CD14-positive monocyte (primary cell): ENCODE measurements around the gene FLOT1. TPM values are rescaled to one million over a fixed set of nuclear protein-coding genes. Genes with fewer than 3 reads are reported as not detected.

Experiments used
- DNase-seq, 3 donors: peaks; one replicate each; pipeline ENCODE4 v3.0.0-alpha.2; 2011 to 2022
- H2AFZ ChIP-seq: 2 replicates; pipeline ENCODE4 v1.6.0; 2012; ENCODE audit warnings: mild to moderate bottlenecking, low read depth, low read length, inconsistent platforms; ENCODE audit not compliant: insufficient read depth, poor library complexity, severe bottlenecking
- H3K27ac ChIP-seq, 2 donors: 1 replicate in 1 of 2; 2 replicates in 1 of 2; pipeline ENCODE4 v1.5.1; 2012 to 2013; ENCODE audit warnings: low read length in 2 of 2, control low read depth in 1 of 2, inconsistent platforms in 1 of 2, low read depth in 1 of 2, mild to moderate bottlenecking in 1 of 2
- H3K27me3 ChIP-seq, 2 donors: one replicate each; pipeline versions ENCODE4 v1.6.0 to v1.6.1; 2011 to 2013; ENCODE audit warnings: low read length in 2 of 2; ENCODE audit not compliant: control insufficient read depth in 2 of 2, insufficient read depth in 2 of 2
- H3K36me3 ChIP-seq, 2 donors: replicated peaks in 1 of 2; 1 replicate in 1 of 2; 2 replicates in 1 of 2; pipeline versions ENCODE4 v1.5.1 to v1.6.1; 2012 to 2013; ENCODE audit warnings: low read length in 2 of 2, control low read depth in 1 of 2, inconsistent platforms in 1 of 2, mild to moderate bottlenecking in 1 of 2; ENCODE audit not compliant: insufficient read depth in 2 of 2, control insufficient read depth in 1 of 2
- H3K4me1 ChIP-seq, 2 donors: 1 replicate in 1 of 2; 2 replicates in 1 of 2; pipeline versions ENCODE4 v1.5.1 to v1.6.1; 2012 to 2013; ENCODE audit warnings: low read length in 2 of 2, control low read depth in 1 of 2, inconsistent platforms in 1 of 2, mild to moderate bottlenecking in 1 of 2, moderate library complexity in 1 of 2; ENCODE audit not compliant: insufficient read depth in 2 of 2, control insufficient read depth in 1 of 2
- H3K4me2 ChIP-seq: replicated peaks from 2 replicates; pipeline ENCODE3; 2012; ENCODE audit warnings: low read length, moderate library complexity, mild to moderate bottlenecking; ENCODE audit not compliant: poor library complexity, severe bottlenecking; ENCODE audit errors: extremely low read depth
- H3K4me3 ChIP-seq, 3 experiments: fragments of 200-600 bp in 1 of 3; sonication (generic) in 1 of 3; replicated peaks in 1 of 3; 1 replicate in 2 of 3; 2 replicates in 1 of 3; pipeline ENCODE4 v1.5.1; 2011 to 2013; ENCODE audit warnings: low read length in 3 of 3, mild to moderate bottlenecking in 3 of 3, control low read depth in 2 of 3, low read depth in 2 of 3, inconsistent platforms in 1 of 3, moderate library complexity in 1 of 3
- H3K79me2 ChIP-seq: 2 replicates; pipeline ENCODE4 v1.6.0; 2012; ENCODE audit warnings: mild to moderate bottlenecking, control low read depth, inconsistent platforms, low read length, moderate library complexity; ENCODE audit not compliant: insufficient read depth
- H3K9ac ChIP-seq: 2 replicates; pipeline ENCODE4 v1.6.0; 2017; ENCODE audit warnings: low read length, mild to moderate bottlenecking; ENCODE audit not compliant: insufficient read depth, poor library complexity, severe bottlenecking
- H3K9me3 ChIP-seq, 2 donors: replicated peaks in 1 of 2; 1 replicate in 1 of 2; 2 replicates in 1 of 2; pipeline versions ENCODE4 v1.5.1 to v1.6.1; 2012 to 2013; ENCODE audit warnings: low read length in 2 of 2, control low read depth in 1 of 2; ENCODE audit not compliant: control insufficient read depth in 1 of 2, insufficient read depth in 1 of 2
- H4K20me1 ChIP-seq: 2 replicates; pipeline ENCODE4 v1.6.0; 2012; ENCODE audit warnings: mild to moderate bottlenecking, low read length, control low read depth, moderate library complexity; ENCODE audit not compliant: insufficient read depth
- H3K27ac Mint-ChIP-seq, 7 donors: one replicate each; pipeline ENCODE4 v1.8.0; 2020; ENCODE audit warnings: mild to moderate bottlenecking in 7 of 7, mixed read lengths in 7 of 7, moderate library complexity in 6 of 7, inconsistent platforms in 2 of 7
- H3K27me3 Mint-ChIP-seq, 3 donors: one replicate each; pipeline ENCODE4 v1.8.0; 2021 to 2022; ENCODE audit warnings: low read depth in 3 of 3, mild to moderate bottlenecking in 3 of 3, mixed read lengths in 3 of 3, moderate library complexity in 3 of 3, inconsistent platforms in 1 of 3
- H3K36me3 Mint-ChIP-seq, 2 donors: one replicate each; pipeline ENCODE4 v1.8.0; 2020; ENCODE audit warnings: mixed read lengths in 2 of 2, inconsistent platforms in 1 of 2, mild to moderate bottlenecking in 1 of 2
- H3K4me1 Mint-ChIP-seq: one replicate; pipeline ENCODE4 v1.8.0; 2020; ENCODE audit warnings: mild to moderate bottlenecking, mixed read lengths
- H3K4me3 Mint-ChIP-seq, 2 donors: one replicate each; pipeline ENCODE4 v1.8.0; 2020; ENCODE audit warnings: mild to moderate bottlenecking in 2 of 2, mixed read lengths in 2 of 2, moderate library complexity in 1 of 2
- H3K9me3 Mint-ChIP-seq, 7 donors: one replicate each; pipeline ENCODE4 v1.8.0; 2020 to 2022; ENCODE audit warnings: mixed read lengths in 7 of 7, mild to moderate bottlenecking in 6 of 7, moderate library complexity in 6 of 7, inconsistent platforms in 2 of 7
- WGBS: methylation state at CpG from one replicate; pipeline ENCODE4 v1.1.5; 2013; ENCODE audit warnings: missing lambda C conversion rate; ENCODE audit not compliant: insufficient coverage; 5-methylcytosine and 5-hydroxymethylcytosine counted together
- intact Hi-C, 2 donors: fragments of 100-400 bp; cut with micrococcal nuclease; formaldehyde crosslinking; loops; one replicate each; pipeline versions ENCODE4 v1.15.0 to v1.15.1; 2023
- polyA plus RNA-seq, 3 donors: library from polyadenylated mRNA; depleted of rRNA in 1 of 3; unstranded in 2 of 3; stranded (reverse) in 1 of 3; fragments of 300-500 nt in 2 of 3; fragments of >200 nt in 1 of 3; fragmentation: Illumina TruSeq in 2 of 3; gene quantifications; 1 replicate in 2 of 3; 2 replicates in 1 of 3; pipeline ENCODE4 v1.2.3, GENCODE V29; 2012 to 2021
- TF ChIP-seq, protein P1 (sequence below): fragments of 200-600 bp; IDR thresholded peaks from one replicate; pipeline ENCODE4 v1.8.0; 2022; ENCODE audit warnings: antibody characterized with exemption, mild to moderate bottlenecking

Gene FLOT1
- polyA plus RNA-seq, 3 donors = 124 to 153 (median 132) TPM

DNA sequence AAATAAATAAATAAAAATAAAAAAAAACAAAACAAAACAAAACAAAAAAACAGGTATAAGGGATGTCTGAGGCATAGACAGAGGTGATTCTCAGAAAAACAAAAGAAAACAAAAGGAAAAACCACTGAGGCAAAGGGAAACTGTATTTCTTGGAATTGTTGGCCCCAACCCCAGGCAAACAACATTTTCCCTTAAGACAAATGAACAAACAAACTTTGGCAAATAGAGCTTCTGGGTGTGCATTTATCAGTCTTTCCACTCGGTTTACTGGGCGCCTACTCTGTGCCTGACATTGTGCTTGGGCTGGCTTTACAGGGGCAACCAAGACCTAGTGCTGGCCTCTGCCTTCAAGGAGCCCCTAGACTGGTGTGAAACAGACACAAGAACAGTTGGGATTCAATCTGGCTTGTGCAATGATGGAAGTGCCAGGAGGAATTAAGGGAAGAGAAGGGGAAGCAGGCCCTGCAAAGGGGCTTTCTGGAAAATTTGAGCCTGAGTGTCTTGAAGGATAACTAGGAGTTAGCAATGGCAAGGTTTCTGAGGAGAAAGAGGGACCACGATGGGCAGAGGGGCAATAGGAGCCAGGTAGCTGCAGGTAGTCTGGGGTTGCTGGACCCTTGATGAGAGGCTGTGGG, 35.6 kb upstream of the FLOT1 start:
- Mint-ChIP-seq H3K27me3 (peaks cover 0 to under 1% (median 0%) of the 10 kb centered on the region in 3 donors), H3K4me1 (peaks cover 72% of the 10 kb centered on the region), H3K36me3 (peaks cover 4 to 9% of the 10 kb centered on the region in 2 donors), H3K4me3 (peak overlapping the region in 1 of 2 donors; percentile 5), H3K27ac (peak overlapping the region in 4 of 7 donors; percentile 72 to 99 (median 90)), H3K9me3 (peaks cover 0 to 2% (median 0%) of the 10 kb centered on the region in 7 donors)
- intact Hi-C loops = loop anchor here in 1 of 2 donors (5.0 kb wide), 1 partner anchor 36 kb away; the partner anchor contains the start of genes FLOT1 and IER3
- Histone ChIP-seq H3K9ac (no peak overlapping the region), H3K36me3 (no peaks in the 10 kb centered on the region), H4K20me1 (no peaks in the 10 kb centered on the region), H3K4me2 (no peak overlapping the region), H3K27me3 (no peaks in the 10 kb centered on the region), H3K9me3 (no peaks in the 10 kb centered on the region), H3K79me2 (no peaks in the 10 kb centered on the region), H3K4me1 (peaks cover 70% of the 10 kb centered on the region in 2 donors), H3K4me3 (no peak overlapping the region), H2AFZ (no peak overlapping the region), H3K27ac (peak overlapping the region in 1 of 2 donors; percentile 3)
- DNase-seq = peak in 1 of 3 donors; percentile 82
- 100% methylated on average over 3 of the region's 3 CpGs for WGBS
- TF ChIP-seq, protein P1, sequence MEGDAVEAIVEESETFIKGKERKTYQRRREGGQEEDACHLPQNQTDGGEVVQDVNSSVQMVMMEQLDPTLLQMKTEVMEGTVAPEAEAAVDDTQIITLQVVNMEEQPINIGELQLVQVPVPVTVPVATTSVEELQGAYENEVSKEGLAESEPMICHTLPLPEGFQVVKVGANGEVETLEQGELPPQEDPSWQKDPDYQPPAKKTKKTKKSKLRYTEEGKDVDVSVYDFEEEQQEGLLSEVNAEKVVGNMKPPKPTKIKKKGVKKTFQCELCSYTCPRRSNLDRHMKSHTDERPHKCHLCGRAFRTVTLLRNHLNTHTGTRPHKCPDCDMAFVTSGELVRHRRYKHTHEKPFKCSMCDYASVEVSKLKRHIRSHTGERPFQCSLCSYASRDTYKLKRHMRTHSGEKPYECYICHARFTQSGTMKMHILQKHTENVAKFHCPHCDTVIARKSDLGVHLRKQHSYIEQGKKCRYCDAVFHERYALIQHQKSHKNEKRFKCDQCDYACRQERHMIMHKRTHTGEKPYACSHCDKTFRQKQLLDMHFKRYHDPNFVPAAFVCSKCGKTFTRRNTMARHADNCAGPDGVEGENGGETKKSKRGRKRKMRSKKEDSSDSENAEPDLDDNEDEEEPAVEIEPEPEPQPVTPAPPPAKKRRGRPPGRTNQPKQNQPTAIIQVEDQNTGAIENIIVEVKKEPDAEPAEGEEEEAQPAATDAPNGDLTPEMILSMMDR = no peak

DNA sequence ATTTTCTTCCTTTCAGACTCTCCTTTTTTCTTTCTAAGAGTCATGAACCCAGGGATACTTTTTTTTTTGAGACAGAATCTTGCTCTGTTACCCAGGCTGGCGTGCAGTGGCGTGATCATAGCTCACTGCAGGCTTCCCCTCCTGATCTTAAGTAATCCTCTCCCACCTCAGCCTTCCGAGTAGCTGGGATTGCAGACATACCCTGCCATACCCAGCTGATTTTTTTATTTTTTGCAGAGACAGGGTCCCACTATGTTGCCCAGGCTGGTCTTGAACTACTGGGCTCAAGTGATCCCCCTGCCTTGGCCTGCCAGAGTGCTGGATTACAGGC, 34.6 kb upstream of the FLOT1 start:
- no peak overlapping the region for H2AFZ ChIP-seq
- H3K9me3 Mint-ChIP-seq = peaks cover 0 to 2% (median 0%) of the 10 kb centered on the region in 7 donors
- DNase-seq = no peak
- H3K27ac ChIP-seq = no peak overlapping the region
- H3K36me3 ChIP-seq = no peaks in the 10 kb centered on the region
- no peak overlapping the region for H3K9ac ChIP-seq
- H3K27me3 ChIP-seq = no peaks in the 10 kb centered on the region
- 33% methylated on average over 1 of the region's 3 CpGs for WGBS
- H3K27me3 Mint-ChIP-seq = peaks cover 0 to 3% (median 1%) of the 10 kb centered on the region in 3 donors
- H3K36me3 Mint-ChIP-seq = peaks cover 4 to 13% of the 10 kb centered on the region in 2 donors
- peaks cover 66% of the 10 kb centered on the region for H3K4me1 Mint-ChIP-seq
- H3K4me3 Mint-ChIP-seq = no peak overlapping the region
- intact Hi-C loops = loop anchor here in 1 of 2 donors (5.0 kb wide), 1 partner anchor 35 kb away; the partner anchor contains the start of genes FLOT1 and IER3
- H4K20me1 ChIP-seq = no peaks in the 10 kb centered on the region
- no peak overlapping the region for H3K4me2 ChIP-seq
- peak overlapping the region in 5 of 7 donors; percentile 21 to 79 (median 58) for H3K27ac Mint-ChIP-seq
- peaks cover 60% of the 10 kb centered on the region in 2 donors for H3K4me1 ChIP-seq
- no peak overlapping the region for H3K4me3 ChIP-seq
- no peaks in the 10 kb centered on the region for H3K79me2 ChIP-seq
- no peaks in the 10 kb centered on the region for H3K9me3 ChIP-seq
- TF ChIP-seq, protein P1 = no peak
